Measurements from ENCODE around the gene WSCD2.

The WSCD2 gene

DNA sequence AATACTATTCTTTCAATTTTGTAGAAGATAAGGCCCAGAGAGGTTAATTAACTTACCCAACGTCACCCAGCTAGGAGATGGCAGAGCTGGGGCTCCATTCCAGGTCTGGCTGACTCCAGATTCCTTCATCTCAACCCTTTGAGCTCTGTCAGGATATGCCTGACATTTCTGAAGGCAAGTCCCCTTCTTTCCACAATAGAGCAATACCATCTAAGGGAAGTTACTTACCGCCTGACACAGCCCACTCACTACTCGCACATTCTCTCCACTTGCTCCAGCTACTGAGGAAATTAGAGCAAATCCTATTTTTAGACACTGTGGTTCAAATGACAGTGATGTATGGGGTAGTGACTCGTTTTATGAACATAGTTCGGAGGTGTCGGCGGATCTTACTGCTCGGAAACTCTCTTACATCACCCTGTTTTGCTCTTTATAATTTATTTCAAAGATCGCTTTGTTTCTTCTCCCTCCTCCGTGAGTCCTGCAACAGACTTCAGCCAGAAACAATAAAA is 2.0 kb upstream of the WSCD2 start:
- DNase-seq (ENCODE audit: low read depth in 1 of 2, low spot score in 1 of 2), result no peak

DNA sequence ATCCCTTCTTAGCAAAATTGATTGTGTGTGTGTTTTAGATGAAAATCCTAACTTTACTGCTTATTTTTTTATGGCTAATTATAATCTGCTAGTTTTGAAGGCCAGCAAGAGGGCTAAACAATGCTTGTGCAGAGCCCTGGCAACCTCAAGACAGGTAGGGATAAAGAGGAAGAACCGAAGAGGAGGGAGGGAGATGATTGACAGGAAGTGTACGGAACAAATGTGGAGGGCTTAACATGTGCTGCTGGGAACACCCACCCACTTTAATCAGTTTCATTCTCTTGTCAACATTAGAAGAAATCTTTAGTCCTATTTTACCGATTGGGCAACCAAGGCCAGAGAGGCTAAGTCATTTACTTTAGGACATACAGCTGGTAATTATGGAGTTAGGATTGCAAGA is 1.4 kb upstream of the WSCD2 start:
- no peak for DNase-seq (ENCODE audit: low read depth in 1 of 2, low spot score in 1 of 2)

- no peak for DNase-seq (ENCODE audit: low read depth in 1 of 2, low spot score in 1 of 2)
Measured at GRCh38 chr12:108128221-108129016, 669 bp upstream of the WSCD2 start.

- no peak for DNase-seq (ENCODE audit: low read depth in 1 of 2, low spot score in 1 of 2)
Measured at GRCh38 chr12:108131035-108131434, 1.9 kb downstream of the WSCD2 start.

- no peak for DNase-seq (ENCODE audit: low read depth in 1 of 2, low spot score in 1 of 2)
Measured at GRCh38 chr12:108131657-108132126, 2.6 kb downstream of the WSCD2 start.

- DNase-seq (ENCODE audit: low read depth in 1 of 2, low spot score in 1 of 2), result no peak
Measured at GRCh38 chr12:108133482-108133881, 4.4 kb downstream of the WSCD2 start.

- DNase-seq (ENCODE audit: low read depth in 1 of 2, low spot score in 1 of 2), result no peak
Measured at GRCh38 chr12:108134744-108135143, 5.7 kb downstream of the WSCD2 start.

DNA sequence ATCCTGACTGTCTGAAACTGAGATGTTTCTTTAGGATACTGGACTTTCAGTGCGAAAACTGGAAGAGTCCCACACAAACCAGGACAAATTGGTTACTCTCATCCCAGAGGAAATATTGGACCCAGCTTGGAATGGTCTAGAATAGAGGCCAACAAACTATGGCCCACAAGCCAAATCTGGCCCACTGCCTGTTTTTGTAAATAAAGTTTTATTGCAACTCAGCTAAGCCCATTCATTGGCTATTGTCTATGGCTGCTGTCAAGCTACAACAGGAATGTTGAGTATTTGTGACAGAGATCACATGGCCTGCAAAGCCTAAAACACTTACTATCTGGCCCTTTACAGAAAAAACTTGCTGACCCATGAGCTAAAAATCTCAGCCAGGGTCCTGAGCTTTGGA is 6.5 kb downstream of the WSCD2 start:
- DNase-seq (ENCODE audit: low read depth in 1 of 2, low spot score in 1 of 2), result no peak

DNA sequence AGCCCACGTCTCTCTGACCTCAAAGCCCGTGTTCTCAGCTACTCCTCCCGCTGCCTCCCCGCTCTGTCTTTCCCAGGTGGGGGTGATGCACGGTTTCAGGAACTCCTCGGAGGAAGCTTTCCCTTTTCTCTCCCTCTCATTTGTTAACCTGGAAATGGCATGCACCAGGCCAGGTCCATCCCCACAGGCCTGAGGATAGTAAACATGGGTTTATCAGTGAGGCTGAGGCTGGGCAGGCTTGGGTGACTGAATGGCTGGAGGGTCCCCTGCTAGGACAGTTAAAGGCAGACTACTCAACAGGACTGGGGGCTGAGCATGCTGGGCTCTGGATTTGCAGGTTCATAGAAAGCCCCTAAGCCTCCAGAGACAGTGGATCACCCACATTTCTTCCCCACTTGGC is 7.6 kb downstream of the WSCD2 start:
- no peak for DNase-seq (ENCODE audit: low read depth in 1 of 2, low spot score in 1 of 2)

DNA sequence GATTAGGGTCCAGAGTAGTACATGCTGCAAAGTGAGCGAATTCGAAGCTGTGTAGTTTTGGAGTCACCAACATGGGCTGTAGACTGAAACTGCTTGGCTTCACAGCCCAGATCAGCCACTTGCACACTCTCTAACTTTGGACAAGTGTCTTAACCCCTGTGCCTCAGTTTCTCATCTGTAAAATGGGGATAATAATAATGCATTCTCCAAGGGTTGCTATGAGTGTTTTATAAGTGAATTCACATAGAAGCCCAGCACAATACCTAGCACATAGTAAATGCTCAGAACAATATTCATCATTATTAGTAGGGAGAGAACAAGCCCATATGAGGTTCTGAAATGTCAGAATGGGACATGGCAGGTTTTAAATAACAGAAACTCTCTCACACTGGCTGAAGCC is 10.4 kb downstream of the WSCD2 start:
- no peak for DNase-seq (ENCODE audit: low read depth in 1 of 2, low spot score in 1 of 2)

GRCh38 chr12:108140501-108140900 is 11.4 kb downstream of the WSCD2 start:
- DNase-seq (ENCODE audit: low read depth in 1 of 2, low spot score in 1 of 2), result no peak

- DNase-seq (ENCODE audit: low read depth in 1 of 2, low spot score in 1 of 2), result no peak
Measured at GRCh38 chr12:108141600-108142130, 12.6 kb downstream of the WSCD2 start.

- no peak for DNase-seq (ENCODE audit: low read depth in 1 of 2, low spot score in 1 of 2)
Measured at GRCh38 chr12:108143144-108143543, 14.1 kb downstream of the WSCD2 start.

GRCh38 chr12:108144080-108144479 is 15.0 kb downstream of the WSCD2 start:
- no peak for DNase-seq (ENCODE audit: low read depth in 1 of 2, low spot score in 1 of 2)

DNA sequence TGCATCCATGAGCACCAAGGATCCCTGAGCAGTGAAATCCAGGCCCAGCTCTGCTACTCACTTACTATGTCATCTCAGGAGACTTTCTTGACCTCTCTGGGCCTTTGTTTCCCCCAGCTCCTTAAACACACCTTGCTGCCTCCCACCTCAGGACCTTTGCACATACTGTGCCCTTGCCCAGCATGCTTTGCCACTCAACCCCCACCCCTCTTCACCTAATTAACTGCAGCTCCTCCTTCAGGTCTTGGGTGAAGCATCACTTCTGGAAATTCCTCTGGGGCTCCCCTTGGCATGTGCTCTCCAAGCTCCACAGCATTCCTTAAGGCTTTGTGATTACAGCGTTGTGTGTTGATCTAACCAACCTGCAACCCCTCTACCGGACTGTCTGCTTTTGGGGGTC is 15.9 kb downstream of the WSCD2 start:
- DNase-seq (ENCODE audit: low read depth in 1 of 2, low spot score in 1 of 2), result no peak

DNA sequence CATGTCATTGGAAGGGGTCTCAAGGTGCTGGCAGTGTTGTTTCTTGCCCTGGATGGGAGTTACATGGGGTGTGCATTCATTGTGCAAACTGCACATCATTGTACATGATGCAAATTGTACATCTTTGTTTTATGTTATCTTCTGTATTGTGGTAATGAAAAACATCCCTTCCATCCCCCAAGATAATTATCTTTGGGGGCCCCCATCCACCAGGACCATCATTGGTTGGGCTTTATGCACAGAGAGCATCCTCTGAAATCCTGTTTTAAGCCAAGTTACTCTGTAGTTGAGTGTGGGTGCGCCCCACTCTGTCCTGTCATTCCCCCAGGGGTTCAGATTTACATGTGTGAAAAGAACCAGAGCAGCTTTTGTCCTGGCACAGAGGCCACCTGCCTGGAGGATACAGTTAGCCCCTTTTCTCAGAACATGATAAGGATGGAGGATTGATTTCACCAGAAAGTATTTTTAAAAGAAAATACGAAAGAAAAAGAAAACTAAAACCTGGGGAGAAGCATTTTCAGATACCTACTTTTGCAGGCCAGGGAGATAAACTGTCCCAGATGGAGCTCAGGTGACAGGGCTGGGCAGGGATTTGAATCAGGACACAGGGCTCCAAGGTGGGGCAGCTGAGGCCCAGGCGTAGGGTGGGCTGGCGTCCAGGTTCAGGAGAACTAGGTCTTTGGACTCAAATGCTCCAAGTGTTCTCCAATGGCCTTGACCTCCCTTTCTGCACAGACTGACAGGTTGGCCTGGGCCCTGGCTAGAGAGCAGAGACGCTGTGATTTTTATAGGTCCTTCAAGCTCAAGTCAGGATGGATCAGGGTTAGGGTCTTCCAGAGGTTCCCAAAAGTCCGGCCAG is 17.2 kb downstream of the WSCD2 start:
- DNase-seq (ENCODE audit: low read depth in 1 of 2, low spot score in 1 of 2), result no peak

- no peak for DNase-seq (ENCODE audit: low read depth in 1 of 2, low spot score in 1 of 2)
Measured at GRCh38 chr12:108147279-108147678, 18.2 kb downstream of the WSCD2 start.

- DNase-seq (ENCODE audit: low read depth in 1 of 2, low spot score in 1 of 2), result no peak
Measured at GRCh38 chr12:108148521-108149074, 19.5 kb downstream of the WSCD2 start.

DNA sequence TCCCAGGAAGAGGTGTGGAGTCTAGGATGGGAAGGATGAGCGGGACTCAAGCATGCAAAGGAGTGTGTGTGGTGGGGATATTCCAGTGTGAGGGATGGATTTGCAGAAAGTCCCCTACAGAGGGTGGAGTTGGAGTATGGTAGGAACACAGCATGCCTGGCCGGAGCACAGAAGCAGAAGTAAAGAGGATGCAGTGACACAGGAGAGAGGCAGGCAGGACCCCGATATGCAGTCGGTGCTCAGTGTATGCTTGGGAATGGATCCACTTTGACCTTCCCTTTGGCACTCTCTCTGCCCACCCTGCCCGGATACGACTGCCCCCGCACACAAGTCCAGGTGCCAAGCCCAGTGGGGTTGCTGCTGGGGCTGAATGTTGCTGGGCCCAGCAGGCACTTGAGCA is 21.3 kb downstream of the WSCD2 start:
- no peak for DNase-seq (ENCODE audit: low read depth in 1 of 2, low spot score in 1 of 2)

DNA sequence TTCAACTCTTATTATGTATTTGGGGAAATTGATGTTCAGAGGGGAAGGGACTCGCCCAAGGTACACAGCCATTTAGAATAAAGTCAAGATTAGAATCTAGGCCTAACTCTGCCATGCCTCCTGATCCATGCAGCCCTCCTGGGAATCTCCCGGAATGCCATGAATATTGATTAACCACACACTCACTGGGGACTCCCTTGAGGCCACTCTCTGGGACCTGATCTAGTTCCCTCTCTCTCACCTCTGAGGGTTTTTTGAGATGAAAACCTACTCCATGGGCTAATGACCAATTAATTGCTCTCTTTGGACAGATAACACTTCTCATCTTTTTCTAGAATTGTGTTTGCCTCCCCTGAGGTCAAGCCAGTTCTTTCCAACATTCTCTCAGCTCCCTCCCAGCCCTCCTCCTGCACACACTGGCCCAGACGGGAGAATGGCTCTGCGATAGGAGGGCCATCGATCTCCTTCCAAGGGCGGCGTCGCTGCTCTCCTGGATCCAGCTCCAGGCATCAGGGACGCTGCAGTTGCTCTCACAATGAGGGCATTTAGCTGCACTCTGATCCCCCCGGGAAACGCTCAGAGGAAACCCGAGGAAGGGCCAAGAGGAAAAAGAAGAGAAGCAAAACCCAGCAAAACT is 22.6 kb downstream of the WSCD2 start:
- no peak for DNase-seq (ENCODE audit: low read depth in 1 of 2, low spot score in 1 of 2)

DNA sequence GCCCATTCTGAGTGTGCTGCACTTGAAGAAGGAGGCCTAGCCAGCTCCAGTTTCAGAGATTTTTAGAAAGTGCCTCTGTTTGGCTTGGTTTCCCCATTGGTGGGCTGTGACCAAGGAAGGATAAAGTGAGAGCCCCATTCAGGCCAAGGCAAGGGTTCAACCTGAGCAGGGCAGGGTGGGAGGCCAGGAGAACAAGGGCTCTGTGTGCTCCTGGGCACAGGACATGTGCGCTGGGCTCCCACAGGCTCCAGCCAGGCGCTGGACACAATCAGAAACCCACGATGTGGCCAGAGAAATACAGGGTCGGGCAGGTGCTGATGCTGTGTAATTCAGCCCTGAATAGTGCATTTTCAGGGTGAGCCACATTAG is 23.1 kb downstream of the WSCD2 start:
- no peak for DNase-seq (ENCODE audit: low read depth in 1 of 2, low spot score in 1 of 2)

All from activated T-helper 1 cell treated with anti-CD3 and anti-CD28 coated beads, Interleukin-2, amount 50 U/mL, for 16 hours (primary cell).